Stimulated activated naive CD8-positive, alpha-beta T cell treated with anti-CD3 and anti-CD28 coated beads, Interleukin-15, Interleukin-2, amounts not matched to agents 100 U/mL and 50 U/mL, for 24 hours (primary cell): ENCODE data around the gene GTPBP3.
"Not testable (repeated sequence)": the region's sequence is repeated elsewhere in the genome, so short reads cannot be mapped to it uniquely, and the experiment has no call there.

Source experiments
- ATAC-seq: fragments of 150-1000 bp; cut with Tn5 transposase; one replicate; pipeline ENCODE4 v1.10.0; 2021
- DNase-seq: peaks from one replicate; pipeline ENCODE4 v3.0.0; 2021

The GTPBP3 gene

DNA sequence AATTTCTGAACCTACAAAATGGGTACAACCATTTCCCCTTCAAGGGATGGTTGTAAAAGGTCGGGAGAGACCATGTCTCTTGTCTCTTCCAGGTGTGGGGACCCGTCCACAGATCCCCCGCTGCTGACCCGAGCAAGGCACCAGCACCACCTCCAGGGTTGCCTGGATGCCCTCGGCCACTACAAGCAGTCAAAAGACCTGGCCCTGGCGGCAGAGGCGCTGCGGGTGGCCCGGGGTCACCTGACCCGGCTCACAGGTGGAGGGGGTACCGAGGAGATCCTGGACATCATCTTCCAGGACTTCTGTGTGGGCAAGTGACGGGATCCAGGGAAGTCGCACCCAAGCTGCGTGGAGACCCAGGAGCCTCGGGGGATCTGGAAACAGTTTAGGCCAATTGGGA is 4.0 kb downstream of the GTPBP3 start:
- ATAC-seq = no peak

DNA sequence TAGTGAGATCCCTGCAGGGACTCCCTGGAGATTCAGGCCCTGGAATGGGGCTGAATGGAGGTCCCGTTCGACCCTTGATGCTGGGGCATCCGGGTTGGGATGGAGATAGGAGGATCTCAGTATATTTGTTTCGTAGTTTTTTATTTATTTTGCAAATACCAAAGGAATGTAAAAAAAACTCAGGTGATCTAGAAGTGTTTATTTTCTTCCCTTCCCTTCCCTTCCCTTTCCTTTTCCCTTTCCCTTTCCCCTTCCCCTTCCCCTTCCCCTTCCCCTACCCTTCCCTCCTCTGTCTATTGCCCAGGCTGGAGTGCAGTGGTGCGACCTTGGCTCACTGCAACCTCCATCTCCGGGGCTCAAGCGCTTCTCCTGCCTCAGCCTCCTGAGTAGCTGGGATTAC is 4.5 kb downstream of the GTPBP3 start:
- DNase-seq (no peak), ATAC-seq (no peak)

More for the DNA sequence above, 4.0 kb downstream of the GTPBP3 start:
- no peak for DNase-seq

DNA sequence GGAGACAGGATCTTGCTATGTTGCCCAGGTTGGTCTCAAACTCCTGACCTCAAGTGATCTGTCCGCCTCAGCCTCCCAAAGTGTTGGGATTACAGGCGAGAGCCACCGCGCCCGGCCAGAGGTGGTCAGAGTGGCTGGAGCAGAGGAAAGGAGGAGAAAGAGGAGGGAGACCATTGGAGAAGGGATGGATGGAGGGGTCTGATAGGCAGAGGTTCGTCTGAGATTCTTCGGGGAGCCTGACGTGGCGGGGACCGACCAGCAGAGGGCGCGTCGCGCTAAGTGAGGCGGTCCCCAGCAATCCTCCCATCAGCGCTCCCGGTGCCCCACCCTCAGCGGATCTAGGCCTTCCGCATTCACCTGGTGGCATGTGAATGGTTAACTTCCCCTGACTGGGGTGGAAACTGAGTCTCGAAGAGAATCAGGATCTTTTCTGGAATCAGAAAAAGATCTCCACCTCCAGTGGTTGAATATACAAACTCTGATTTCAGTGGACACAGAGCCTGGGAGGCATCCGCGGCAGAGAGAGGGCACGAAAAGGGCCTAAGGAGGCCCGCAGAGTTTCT is 8.8 kb downstream of the GTPBP3 start:
- ATAC-seq = peak; percentile 93
- peak; percentile 89 for DNase-seq

DNA sequence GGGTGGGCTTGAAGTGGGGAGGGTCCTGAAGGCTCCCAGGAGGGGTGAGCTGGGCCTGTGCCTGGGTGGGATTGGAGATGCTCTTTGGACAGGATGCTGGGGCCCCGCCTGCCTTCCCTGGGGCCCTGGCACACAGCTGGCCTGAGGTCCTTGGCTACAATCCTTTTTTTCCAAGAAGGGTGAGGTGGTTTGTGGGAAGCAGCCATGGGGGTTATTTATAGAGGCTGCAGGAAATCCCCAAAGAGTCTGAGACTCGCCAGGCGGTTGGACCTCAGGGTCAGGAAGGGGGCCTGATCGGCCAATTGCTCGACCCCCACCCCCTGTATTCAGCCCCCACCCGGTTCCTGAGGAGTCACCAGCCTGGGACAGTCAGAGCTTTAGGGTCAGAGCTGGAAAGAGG is 10.0 kb downstream of the GTPBP3 start:
- DNase-seq = no peak
- ATAC-seq = no peak

DNA sequence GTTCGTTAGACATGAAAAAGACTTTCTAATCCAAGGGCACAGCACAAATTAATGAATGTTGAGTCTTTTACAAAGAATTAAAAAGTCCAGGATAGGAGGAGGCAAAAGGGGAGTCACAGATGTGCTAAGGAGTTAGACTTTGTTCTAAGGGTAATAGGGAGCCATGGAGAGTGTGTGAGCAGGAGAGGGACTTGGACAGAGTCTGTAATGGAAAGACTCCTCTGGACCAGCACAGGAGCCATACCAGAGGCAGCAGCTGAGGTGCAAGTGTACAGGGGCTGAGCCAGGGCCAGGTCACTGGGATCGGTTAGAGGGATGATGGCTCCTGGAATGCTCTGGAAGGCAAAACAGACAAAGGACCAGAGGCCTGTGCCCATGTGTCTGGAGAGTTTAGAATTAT is 10.5 kb downstream of the GTPBP3 start:
- no peak for DNase-seq
- no peak for ATAC-seq

DNA sequence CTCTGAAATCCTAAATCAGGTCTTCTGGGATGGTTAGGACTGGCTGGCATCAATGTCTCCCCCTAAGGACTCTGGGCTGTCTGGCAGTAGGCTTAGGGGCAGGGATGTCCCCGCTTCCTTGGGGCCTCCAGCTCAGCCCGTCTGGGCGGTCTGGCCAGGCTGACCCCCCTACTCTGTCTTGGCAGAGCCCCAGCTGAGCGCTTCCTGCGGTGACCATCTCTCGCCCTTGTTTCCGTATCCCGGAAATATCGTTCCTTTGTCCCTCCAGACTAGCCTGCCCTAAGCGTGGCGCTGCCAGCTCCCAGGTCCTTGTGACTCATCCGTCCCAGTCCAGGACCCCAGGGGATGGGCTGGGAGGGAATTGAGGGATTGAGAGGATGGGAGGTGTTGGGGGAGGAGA is 11.3 kb downstream of the GTPBP3 start:
- DNase-seq (no peak), ATAC-seq (no peak)

- ATAC-seq (no peak), DNase-seq (no peak)
Observed at GRCh38 chr19:17351815-17352435, 14.6 kb downstream of the GTPBP3 start.

GRCh38 chr19:17352608-17353280 is 15.4 kb downstream of the GTPBP3 start:
- ATAC-seq = no peak
- DNase-seq = no peak

- DNase-seq (no peak), ATAC-seq (peak; percentile 47)
Observed at GRCh38 chr19:17353386-17353785, 16.0 kb downstream of the GTPBP3 start.

DNA sequence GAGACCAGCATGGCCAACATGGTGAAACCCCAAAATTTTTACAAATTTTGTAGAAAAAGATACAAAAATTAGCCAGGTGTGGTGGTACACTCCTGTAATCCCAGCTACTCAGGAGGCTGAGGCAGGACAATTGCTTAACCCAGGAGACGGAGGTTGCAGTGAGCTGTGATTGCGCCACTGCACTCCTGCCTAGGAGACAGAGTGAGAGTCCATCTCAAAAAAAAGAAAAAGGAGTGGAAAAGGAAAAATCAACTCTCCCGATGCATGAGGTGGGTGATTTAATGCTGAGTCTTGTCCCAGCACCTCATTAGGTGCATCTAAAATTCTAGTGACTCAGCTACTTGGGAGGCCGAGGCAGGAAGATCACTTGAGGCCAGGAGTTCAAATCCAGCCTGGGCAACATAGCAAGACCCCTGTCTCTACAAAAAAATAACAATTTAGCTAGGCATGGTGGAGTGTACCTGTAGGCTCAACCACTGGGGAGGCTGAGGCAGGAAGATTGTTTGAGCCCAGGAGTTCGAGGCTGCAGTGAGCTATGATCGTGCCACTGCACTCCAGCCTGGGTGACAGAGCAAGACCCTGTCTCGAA is 19.8 kb downstream of the GTPBP3 start:
- no peak for ATAC-seq
- DNase-seq = no peak

DNA sequence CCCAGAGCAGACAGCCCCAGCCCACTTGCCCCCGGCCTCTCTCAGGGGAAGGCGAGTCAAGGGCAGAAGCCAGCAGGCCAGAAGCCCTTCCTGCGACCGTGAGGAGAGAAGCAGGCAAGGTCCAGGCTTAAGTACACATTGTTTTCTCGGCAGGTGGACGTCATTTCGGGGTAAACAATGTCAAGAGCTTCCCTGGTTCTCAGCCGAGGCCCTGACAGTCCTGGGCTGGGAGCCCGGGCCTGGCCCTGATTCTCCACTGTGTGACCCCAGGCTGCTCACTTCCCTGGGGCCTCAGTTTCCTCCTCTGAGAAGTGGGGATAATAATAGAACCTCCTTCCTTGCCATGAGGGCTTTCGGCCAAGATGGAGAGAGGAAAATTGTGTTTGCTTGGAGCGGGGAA is 20.4 kb downstream of the GTPBP3 start:
- DNase-seq = no peak
- ATAC-seq = no peak

DNA sequence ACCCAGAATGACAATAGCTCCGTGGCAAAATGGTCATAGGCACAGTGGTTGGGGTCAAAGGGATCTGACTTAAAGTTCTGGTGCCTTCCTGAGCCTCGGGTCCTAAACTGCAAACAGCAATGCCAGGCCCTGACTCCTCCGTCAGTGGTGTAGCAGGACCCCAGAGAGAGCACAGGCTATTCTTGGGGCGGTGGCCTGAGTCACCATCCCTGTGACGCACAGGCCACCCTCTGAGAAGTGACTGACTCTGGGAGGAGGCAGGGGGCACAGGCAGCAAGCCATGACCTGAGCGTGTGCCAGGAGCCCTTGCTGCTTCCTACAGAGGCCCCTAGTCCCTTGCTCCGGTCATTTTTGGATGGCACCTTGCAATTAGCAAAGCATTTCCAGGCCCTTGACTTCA is 21.0 kb downstream of the GTPBP3 start:
- no peak for ATAC-seq
- no peak for DNase-seq

GRCh38 chr19:17359905-17360800 is 22.8 kb downstream of the GTPBP3 start:
- ATAC-seq (no peak), DNase-seq (no peak)

DNA sequence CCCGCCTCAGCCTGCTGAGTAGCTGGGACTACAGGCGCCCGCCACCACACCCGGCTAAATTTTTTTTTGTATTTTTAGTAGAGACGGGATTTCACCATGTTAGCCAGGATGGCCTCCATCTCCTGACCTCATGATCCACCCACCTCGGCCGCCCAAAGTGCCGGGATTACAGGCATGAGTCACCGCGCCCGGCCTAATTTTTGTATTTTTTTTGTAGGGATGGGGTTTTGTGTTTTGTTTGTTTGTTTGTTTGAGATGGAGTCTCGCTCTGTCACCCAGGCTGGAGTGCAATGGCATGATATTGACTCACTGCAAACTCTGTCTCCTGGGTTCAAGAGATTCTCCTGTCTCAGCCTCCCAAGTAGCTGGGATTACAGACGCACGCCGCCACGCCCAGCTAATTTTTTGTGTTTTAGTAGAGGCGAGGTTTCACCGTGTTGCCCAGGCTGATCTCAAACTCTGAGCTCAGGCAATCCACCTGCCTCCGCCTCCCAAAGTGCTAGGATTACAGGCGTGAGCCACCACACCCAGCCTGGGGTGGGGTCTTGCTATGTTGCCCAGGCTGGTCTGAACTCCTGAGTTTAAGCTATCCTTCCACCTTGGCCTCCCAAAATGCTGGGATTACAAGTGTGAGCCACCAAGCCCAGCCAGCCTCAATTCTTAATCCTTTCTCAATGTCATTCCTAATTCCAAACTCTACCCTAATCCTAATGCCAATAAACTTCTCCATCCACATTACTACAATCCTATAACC is 26.7 kb downstream of the GTPBP3 start:
- ATAC-seq, DNase-seq: not testable (repeated sequence)

DNA sequence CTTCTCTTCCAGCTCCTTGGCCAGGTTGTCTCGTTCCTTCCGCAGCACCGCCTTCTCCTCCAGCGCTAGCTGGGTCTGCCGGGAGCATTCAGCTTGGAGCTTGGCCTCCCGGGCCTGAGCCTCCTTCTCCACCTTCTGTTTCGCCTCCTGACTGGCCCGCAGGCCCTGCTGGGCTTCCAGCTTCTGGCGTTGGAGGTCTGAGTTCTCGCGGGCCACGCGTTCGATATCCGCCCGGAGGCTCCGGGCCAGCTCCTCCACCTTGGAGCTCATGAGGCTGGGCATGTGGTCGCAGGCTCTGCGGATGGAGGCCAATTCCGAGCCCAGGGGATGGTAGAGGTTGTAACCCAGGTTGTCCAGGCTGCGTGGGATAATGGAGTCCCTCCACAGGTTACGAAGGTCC is 28.0 kb downstream of the GTPBP3 start:
- ATAC-seq (peak; percentile 19), DNase-seq (no peak)

DNA sequence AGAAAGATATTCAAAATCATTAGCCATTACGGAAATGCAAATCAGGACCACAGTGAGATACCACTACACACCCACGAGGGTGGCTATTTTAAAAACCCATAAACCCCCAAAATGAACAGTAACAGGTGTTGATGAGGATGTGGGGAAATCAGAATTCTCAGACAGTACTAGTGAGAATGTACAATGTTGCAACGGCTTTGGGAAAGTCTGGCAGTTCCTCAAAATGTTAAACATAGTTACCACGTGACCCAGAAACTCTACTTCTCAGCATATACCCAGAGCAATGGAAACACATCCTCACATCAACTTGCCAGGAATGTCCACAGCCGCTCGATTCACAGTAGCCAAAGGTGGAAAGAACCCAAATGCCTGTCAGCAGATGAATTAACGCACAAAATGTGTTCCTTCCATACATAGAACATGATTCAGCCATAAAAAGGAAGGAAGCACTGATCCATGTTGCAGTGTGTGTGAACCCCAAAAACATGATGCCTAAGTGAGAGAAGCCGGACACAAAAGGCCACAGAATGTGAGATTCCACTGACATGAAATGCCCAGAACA is 32.8 kb downstream of the GTPBP3 start:
- peak; percentile 28 for ATAC-seq
- DNase-seq = no peak

DNA sequence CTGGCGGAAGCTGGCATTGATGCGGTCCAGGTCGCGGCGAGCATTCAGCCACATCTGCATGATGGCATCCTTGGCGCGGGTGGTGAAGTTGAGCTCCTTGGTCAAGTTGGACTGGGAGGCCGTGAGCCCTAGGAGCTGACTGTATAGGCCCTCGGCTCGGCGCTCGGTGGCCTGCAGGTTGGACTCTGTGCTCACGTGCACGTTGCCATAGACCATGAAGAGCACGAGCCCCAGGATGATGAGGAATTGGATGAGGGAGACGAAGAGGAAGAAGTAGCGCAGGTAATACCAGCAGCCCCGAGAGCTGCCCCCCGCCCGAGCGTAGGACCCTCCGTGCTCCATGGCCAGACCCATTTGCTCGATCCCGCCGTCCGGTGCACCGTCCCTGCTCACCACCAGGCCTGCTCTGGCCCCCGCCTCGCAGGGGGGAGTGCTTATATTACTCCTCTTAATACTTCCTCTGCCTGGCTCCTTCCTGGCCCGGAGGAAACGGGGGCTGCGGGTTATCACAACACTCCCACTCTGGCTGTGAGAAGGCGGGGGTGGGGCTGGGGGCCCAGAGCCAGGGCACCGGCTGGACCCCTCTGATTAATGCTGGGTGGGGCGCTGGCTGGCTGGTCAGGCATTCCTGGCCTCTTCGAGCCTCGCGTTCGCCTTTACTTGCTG is 39.7 kb downstream of the GTPBP3 start, which contains the start of gene PLVAP:
TSS of gene PLVAP (minus strand) at position 408 of the 666 bp plus-strand sequence. CDS start at position 354, 54 bp downstream.
- ATAC-seq (no peak), DNase-seq (no peak)

GRCh38 chr19:17378271-17378670 is 40.9 kb downstream of the GTPBP3 start:
- ATAC-seq (no peak), DNase-seq (no peak)

- ATAC-seq (no peak), DNase-seq (no peak)
Observed at GRCh38 chr19:17379221-17379631, 41.9 kb downstream of the GTPBP3 start.

GRCh38 chr19:17380426-17381138 is 43.2 kb downstream of the GTPBP3 start:
- no peak for ATAC-seq
- DNase-seq = no peak
